ENCODE results near the gene ANKRA2. TPM values are rescaled to one million over a fixed set of nuclear protein-coding genes. Genes with fewer than 3 reads are reported as not detected.
A peak's percentile ranks its signal among the peaks of the same experiment; 100 is the strongest.
"Not testable (repeated sequence)": the region's sequence is repeated elsewhere in the genome, so short reads cannot be mapped to it uniquely, and the experiment has no call there.

The ANKRA2 gene
- total RNA-seq, 1 donor from 2014 or later = 18.8 TPM

- Mint-ChIP-seq H3K4me1 (ENCODE audit: low read depth, unreplicated experiment) (no peaks in the 10 kb centered on the region), H3K27ac (ENCODE audit: unreplicated experiment) (no peak overlapping the region), H3K4me3 (ENCODE audit: unreplicated experiment) (no peak overlapping the region), H3K27me3 (ENCODE audit: unreplicated experiment) (peaks cover 3% of the 10 kb centered on the region), H3K9me3 (ENCODE audit: unreplicated experiment) (no peaks in the 10 kb centered on the region), H3K36me3 (ENCODE audit: unreplicated experiment) (no peaks in the 10 kb centered on the region)
- TF ChIP-seq CTCF (IDR thresholded peaks at IDR 0.05; ENCODE audit: partially characterized antibody, unreplicated experiment) = no peak
- DNase-seq = no peak
These were observed 42.5 kb downstream of the ANKRA2 start for GRCh38 chr5:73522989-73523388.

GRCh38 chr5:73519531-73520283 lies 45.7 kb downstream of the ANKRA2 start:
- H3K27me3 Mint-ChIP-seq (ENCODE audit: unreplicated experiment) = peaks cover 5% of the 10 kb centered on the region
- H3K27ac Mint-ChIP-seq (ENCODE audit: unreplicated experiment) = no peak overlapping the region
- H3K9me3 Mint-ChIP-seq (ENCODE audit: unreplicated experiment) = no peaks in the 10 kb centered on the region
- peak; percentile 59 for TF ChIP-seq CTCF (IDR thresholded peaks at IDR 0.05; ENCODE audit: partially characterized antibody, unreplicated experiment)
- no peaks in the 10 kb centered on the region for H3K4me1 Mint-ChIP-seq (ENCODE audit: low read depth, unreplicated experiment)
- no peak overlapping the region for H3K4me3 Mint-ChIP-seq (ENCODE audit: unreplicated experiment)
- peak; percentile 68 for DNase-seq
- H3K36me3 Mint-ChIP-seq (ENCODE audit: unreplicated experiment) = no peaks in the 10 kb centered on the region

GRCh38 chr5:73515232-73515631 lies 50.2 kb downstream of the ANKRA2 start:
- H3K4me1 Mint-ChIP-seq (ENCODE audit: low read depth, unreplicated experiment) = no peaks in the 10 kb centered on the region
- no peak for DNase-seq
- H3K27ac Mint-ChIP-seq (ENCODE audit: unreplicated experiment) = no peak overlapping the region
- H3K36me3 Mint-ChIP-seq (ENCODE audit: unreplicated experiment) = no peaks in the 10 kb centered on the region
- H3K4me3 Mint-ChIP-seq (ENCODE audit: unreplicated experiment) = no peak overlapping the region
- no peak for TF ChIP-seq CTCF (IDR thresholded peaks at IDR 0.05; ENCODE audit: partially characterized antibody, unreplicated experiment)
- peaks cover 2% of the 10 kb centered on the region for H3K27me3 Mint-ChIP-seq (ENCODE audit: unreplicated experiment)
- no peaks in the 10 kb centered on the region for H3K9me3 Mint-ChIP-seq (ENCODE audit: unreplicated experiment)

- no peaks in the 10 kb centered on the region for H3K9me3 Mint-ChIP-seq (ENCODE audit: unreplicated experiment)
- no peak for TF ChIP-seq CTCF (IDR thresholded peaks at IDR 0.05; ENCODE audit: partially characterized antibody, unreplicated experiment)
- H3K27ac Mint-ChIP-seq (ENCODE audit: unreplicated experiment) = no peak overlapping the region
- peaks cover 2% of the 10 kb centered on the region for H3K27me3 Mint-ChIP-seq (ENCODE audit: unreplicated experiment)
- H3K4me3 Mint-ChIP-seq (ENCODE audit: unreplicated experiment) = no peak overlapping the region
- no peak for DNase-seq
- no peaks in the 10 kb centered on the region for H3K4me1 Mint-ChIP-seq (ENCODE audit: low read depth, unreplicated experiment)
- no peaks in the 10 kb centered on the region for H3K36me3 Mint-ChIP-seq (ENCODE audit: unreplicated experiment)
These were observed 51.0 kb downstream of the ANKRA2 start for GRCh38 chr5:73514418-73514817.

GRCh38 chr5:73513996-73514395 lies 51.4 kb downstream of the ANKRA2 start:
- no peaks in the 10 kb centered on the region for H3K4me1 Mint-ChIP-seq (ENCODE audit: low read depth, unreplicated experiment)
- no peaks in the 10 kb centered on the region for H3K9me3 Mint-ChIP-seq (ENCODE audit: unreplicated experiment)
- TF ChIP-seq CTCF (IDR thresholded peaks at IDR 0.05; ENCODE audit: partially characterized antibody, unreplicated experiment) = no peak

GRCh38 chr5:73508521-73508920 lies 56.9 kb downstream of the ANKRA2 start:
- not testable (repeated sequence) for H3K27ac Mint-ChIP-seq (ENCODE audit: unreplicated experiment); H3K4me3 Mint-ChIP-seq (ENCODE audit: unreplicated experiment); H3K27me3 Mint-ChIP-seq (ENCODE audit: unreplicated experiment); DNase-seq; H3K4me1 Mint-ChIP-seq (ENCODE audit: low read depth, unreplicated experiment); H3K36me3 Mint-ChIP-seq (ENCODE audit: unreplicated experiment); H3K9me3 Mint-ChIP-seq (ENCODE audit: unreplicated experiment)

More at GRCh38 chr5:73513996-73514395, 51.4 kb downstream of the ANKRA2 start:
- DNase-seq = no peak
- H3K4me3 Mint-ChIP-seq (ENCODE audit: unreplicated experiment) = no peak overlapping the region
- no peaks in the 10 kb centered on the region for H3K36me3 Mint-ChIP-seq (ENCODE audit: unreplicated experiment)
- H3K27me3 Mint-ChIP-seq (ENCODE audit: unreplicated experiment) = peaks cover 2% of the 10 kb centered on the region
- H3K27ac Mint-ChIP-seq (ENCODE audit: unreplicated experiment) = no peak overlapping the region

Data from glutamatergic neuron (in vitro differentiated cells).